H1 (cell line): Measurements from ENCODE around the gene IL2RA. TPM values are rescaled to one million over a fixed set of nuclear protein-coding genes. Genes with fewer than 3 reads are reported as not detected.

ENCODE experiments used
- CTCF ChIA-PET: fragments of 300-600 bp; sonication (Branson Sonifier 250); formaldehyde crosslinking; loops from one replicate; lab custom pipeline; 2021; ENCODE audit not compliant: partially characterized antibody; lab: Charles Lee
- POLR2A ChIA-PET: fragments of 300-600 bp; sonication (Branson Sonifier 250); formaldehyde crosslinking; loops from one replicate; lab custom pipeline; 2021; ENCODE audit warnings: inconsistent platforms; ENCODE audit not compliant: partially characterized antibody; lab: Charles Lee
- DNase-seq, 2 experiments: peaks; one replicate each; pipeline versions ENCODE4 v3.0.0 to v3.0.0-alpha.2; 2010 to 2022; ENCODE audit warnings: low spot score in 2 of 2, low read depth in 1 of 2, mixed read lengths in 1 of 2
- FAIRE-seq: peaks from 2 replicates; lab custom pipeline; 2011; peaks lifted over from hg19 to GRCh38; lab: Jason Lieb, UNC
- H2AFZ ChIP-seq: 2 replicates; pipeline ENCODE4 v1.8.1; 2012; ENCODE audit warnings: low read length, inconsistent platforms
- H2AK5ac ChIP-seq: 2 replicates; pipeline ENCODE4 v1.6.1; 2013; ENCODE audit warnings: low read depth, low read length
- H2BK120ac ChIP-seq: replicated peaks from 2 replicates; pipeline ENCODE3; 2013; ENCODE audit warnings: low read depth, low read length, inconsistent platforms
- H2BK12ac ChIP-seq: 2 replicates; pipeline ENCODE4 v1.6.1; 2013; ENCODE audit warnings: low read depth, low read length
- H2BK15ac ChIP-seq: 2 replicates; pipeline ENCODE4 v1.6.1; 2013; ENCODE audit warnings: low read length
- H2BK20ac ChIP-seq: 2 replicates; pipeline ENCODE4 v1.6.1; 2013; ENCODE audit warnings: low read length
- H2BK5ac ChIP-seq: 2 replicates; pipeline ENCODE4 v1.6.1; 2013; ENCODE audit warnings: low read depth, low read length
- H3K14ac ChIP-seq: 2 replicates; pipeline ENCODE4 v1.6.1; 2013; ENCODE audit warnings: inconsistent platforms; ENCODE audit not compliant: insufficient read length
- H3K18ac ChIP-seq: 2 replicates; pipeline ENCODE4 v1.6.1; 2013; ENCODE audit warnings: low read length; ENCODE audit errors: extremely low read depth
- H3K23ac ChIP-seq: 2 replicates; pipeline ENCODE4 v1.6.1; 2013; ENCODE audit warnings: inconsistent platforms; ENCODE audit not compliant: insufficient read length
- H3K23me2 ChIP-seq: 2 replicates; pipeline ENCODE4 v1.6.1; 2013; ENCODE audit warnings: low read depth, low read length
- H3K27ac ChIP-seq: 2 replicates; pipeline ENCODE4 v1.6.1; 2011; ENCODE audit warnings: low read depth, low read length, inconsistent platforms
- H3K27me3 ChIP-seq, 4 experiments: replicated peaks in 1 of 4; 1 replicate in 1 of 4; 2 replicates in 3 of 4; pipeline versions ENCODE4 v1.6.1 to v1.8.1; 2011 to 2013; ENCODE audit warnings: low read length in 3 of 4, mild to moderate bottlenecking in 3 of 4, inconsistent platforms in 2 of 4, mixed read lengths in 2 of 4, moderate library complexity in 1 of 4; ENCODE audit not compliant: control insufficient read depth in 3 of 4, insufficient read depth in 3 of 4; ENCODE audit errors: extremely low read depth in 1 of 4
- H3K36me3 ChIP-seq, 4 experiments: 2 replicates each; pipeline versions ENCODE4 v1.6.1 to v1.8.1; 2011 to 2013; ENCODE audit warnings: mild to moderate bottlenecking in 4 of 4, low read length in 3 of 4, moderate library complexity in 2 of 4, control low read depth in 1 of 4, inconsistent platforms in 1 of 4; ENCODE audit not compliant: insufficient read depth in 4 of 4, control insufficient read depth in 2 of 4
- H3K4ac ChIP-seq: replicated peaks from 2 replicates; pipeline ENCODE3; 2013; ENCODE audit warnings: low read length, low read depth, mixed read lengths, inconsistent platforms; ENCODE audit not compliant: insufficient read length
- H3K4me1 ChIP-seq, 4 experiments: replicated peaks in 1 of 4; 1 replicate in 1 of 4; 2 replicates in 3 of 4; pipeline versions ENCODE4 v1.6.1 to v1.8.1; 2011 to 2013; ENCODE audit warnings: low read length in 3 of 4, inconsistent platforms in 2 of 4, mixed read lengths in 1 of 4; ENCODE audit not compliant: insufficient read depth in 4 of 4, control insufficient read depth in 3 of 4
- H3K4me2 ChIP-seq, 2 experiments: 2 replicates each; pipeline versions ENCODE4 v1.6.1 to v1.8.1; 2011 to 2013; ENCODE audit warnings: low read depth in 2 of 2, low read length in 2 of 2, control low read depth in 1 of 2, inconsistent platforms in 1 of 2, mild to moderate bottlenecking in 1 of 2; ENCODE audit not compliant: insufficient read depth in 1 of 2
- H3K4me3 ChIP-seq, 4 experiments: fragments of 200-600, 300-600 bp in 1 of 4; sonication (generic), shearing (Covaris generic), sonication (Bioruptor Twin) in 1 of 4; 2 replicates each; pipeline versions ENCODE4 v1.5.1 to v1.8.1; 2011 to 2016; ENCODE audit warnings: low read length in 4 of 4, low read depth in 3 of 4, control low read depth in 2 of 4, inconsistent platforms in 2 of 4, mild to moderate bottlenecking in 2 of 4, mixed read lengths in 1 of 4, moderate library complexity in 1 of 4; ENCODE audit not compliant: insufficient read depth in 2 of 4; ENCODE audit errors: extremely low read depth in 1 of 4
- H3K56ac ChIP-seq: replicated peaks from 2 replicates; pipeline ENCODE3; 2013; ENCODE audit warnings: low read depth, mild to moderate bottlenecking, mixed read lengths, low read length, inconsistent platforms; ENCODE audit not compliant: insufficient read length
- H3K79me1 ChIP-seq: 2 replicates; pipeline ENCODE4 v1.6.1; 2013; ENCODE audit warnings: low read depth, low read length, control low read depth
- H3K79me2 ChIP-seq, 2 experiments: 2 replicates each; pipeline versions ENCODE4 v1.6.1 to v1.8.1; 2012 to 2013; ENCODE audit warnings: low read length in 2 of 2, mild to moderate bottlenecking in 2 of 2, inconsistent platforms in 1 of 2; ENCODE audit not compliant: insufficient read depth in 2 of 2, control insufficient read depth in 1 of 2
- H3K9ac ChIP-seq, 4 experiments: replicated peaks in 1 of 4; 1 replicate in 1 of 4; 2 replicates in 3 of 4; pipeline versions ENCODE4 v1.6.1 to v1.8.1; 2011 to 2013; ENCODE audit warnings: low read depth in 3 of 4, low read length in 3 of 4, control low read depth in 2 of 4, mild to moderate bottlenecking in 2 of 4, moderate library complexity in 2 of 4, inconsistent platforms in 1 of 4; ENCODE audit errors: extremely low read depth in 1 of 4
- H3K9me3 ChIP-seq, 2 experiments: 2 replicates each; pipeline versions ENCODE4 v1.6.1 to v1.8.1; 2012 to 2013; ENCODE audit warnings: mild to moderate bottlenecking in 2 of 2, moderate library complexity in 2 of 2, control low read depth in 1 of 2, inconsistent platforms in 1 of 2, low read depth in 1 of 2, low read length in 1 of 2, mixed read lengths in 1 of 2; ENCODE audit not compliant: insufficient read depth in 2 of 2
- H4K20me1 ChIP-seq, 2 experiments: replicated peaks in 1 of 2; 2 replicates each; pipeline versions ENCODE3 to v1.8.1; 2011 to 2013; ENCODE audit warnings: inconsistent platforms in 2 of 2, low read length in 2 of 2, mild to moderate bottlenecking in 1 of 2; ENCODE audit not compliant: insufficient read depth in 2 of 2, control insufficient read depth in 1 of 2
- H4K5ac ChIP-seq: 2 replicates; pipeline ENCODE4 v1.6.1; 2013; ENCODE audit warnings: low read length, low read depth, mixed read lengths, inconsistent platforms; ENCODE audit not compliant: insufficient read length
- H4K8ac ChIP-seq: 2 replicates; pipeline ENCODE4 v1.8.0; 2013; ENCODE audit warnings: mild to moderate bottlenecking, moderate library complexity, low read length, inconsistent platforms; ENCODE audit not compliant: insufficient read depth; ENCODE audit errors: extremely low read depth
- H4K91ac ChIP-seq: replicated peaks from 2 replicates; pipeline ENCODE3; 2013; ENCODE audit warnings: low read length, mixed read lengths, inconsistent platforms; ENCODE audit not compliant: insufficient read length
- ATF2 ChIP-seq: IDR thresholded peaks from 2 replicates; pipeline ENCODE4 v1.6.1; 2012; ENCODE audit warnings: low read length, inconsistent platforms
- EZH2 ChIP-seq: fragments of 200-600 bp; sonication (generic); IDR thresholded peaks from 2 replicates; pipeline ENCODE4 v1.7.1; 2012; ENCODE audit warnings: low read depth, mild to moderate bottlenecking, moderate library complexity, low read length, inconsistent platforms; ENCODE audit not compliant: severe bottlenecking
- FOSL1 ChIP-seq: IDR thresholded peaks from 2 replicates; pipeline ENCODE4 v1.6.1; 2011; ENCODE audit warnings: mild to moderate bottlenecking, low read depth, low read length, moderate library complexity; ENCODE audit not compliant: insufficient read depth
- GABPA ChIP-seq: IDR thresholded peaks from 2 replicates; pipeline ENCODE4 v1.6.1; 2011; ENCODE audit warnings: mild to moderate bottlenecking, low read length, moderate library complexity, borderline replicate concordance; ENCODE audit not compliant: insufficient read depth
- JUN ChIP-seq: IDR thresholded peaks from 2 replicates; pipeline ENCODE4 v1.6.1; 2011; ENCODE audit warnings: low read depth, mild to moderate bottlenecking, improper control_type of control experiment, low read length
- NRF1 ChIP-seq: IDR thresholded peaks from 2 replicates; pipeline ENCODE4 v1.6.1; 2011; ENCODE audit warnings: mild to moderate bottlenecking, low read depth, low read length, improper control_type of control experiment
- SRF ChIP-seq: IDR thresholded peaks from 2 replicates; pipeline ENCODE4 v1.6.1; 2011; ENCODE audit warnings: mild to moderate bottlenecking, low read depth, low read length, moderate library complexity
- TAF7 ChIP-seq: optimal IDR thresholded peaks from 2 replicates; pipeline ENCODE3; 2011; ENCODE audit warnings: low read depth, mild to moderate bottlenecking, inconsistent platforms, low read length, moderate library complexity, borderline replicate concordance
- WGBS, 2 experiments: shearing (Covaris generic) in 1 of 2; methylation state at CpG; one replicate each; pipeline versions ENCODE4 v1.1.6 to v1.1.7; 2013 to 2015; ENCODE audit warnings: low lambda C conversion rate in 2 of 2, mixed read lengths in 2 of 2, inconsistent platforms in 1 of 2, low coverage in 1 of 2, missing lambda C conversion rate in 1 of 2; ENCODE audit not compliant: insufficient replicate concordance in 2 of 2, insufficient coverage in 1 of 2, insufficient read length in 1 of 2; ENCODE audit errors: extremely low coverage in 1 of 2, missing lambda C conversion rate in 1 of 2; 5-methylcytosine and 5-hydroxymethylcytosine counted together
- polyA plus RNA-seq, 7 experiments: library from polyadenylated mRNA; depleted of rRNA in 3 of 7; stranded (reverse) in 5 of 7; unstranded in 2 of 7; fragments of >200 nt in 5 of 7; fragments of 200-250 nt in 2 of 7; gene quantifications; 1 replicate in 5 of 7; 2 replicates in 1 of 7; 4 replicates in 1 of 7; pipeline versions ENCODE4 v1.2.1 to v1.2.3, GENCODE V29; 2011 to 2013; ENCODE audit warnings: missing spikeins in 2 of 7, mixed read lengths in 2 of 7
- total RNA-seq: library from RNA; stranded (reverse); fragmentation: NEBNext Ultra II Directional; extraction: Animal tissue kit (Norgen Biotek cat#: 25700); gene quantifications from 2 replicates; pipeline ENCODE4 v1.2.1, GENCODE V29; 2021

Gene IL2RA
- total and polyA plus RNA-seq, 2 of the 8 experiments (the other 6 are each of a cell fraction or from before 2014, with no cell fraction given) = not detected

GRCh38 chr10:5970066-5970465 is 92.1 kb downstream of the IL2RA start:
- H2AFZ ChIP-seq = no peak overlapping the region
- H4K91ac ChIP-seq = no peak overlapping the region
- WGBS, 2 experiments = 94% methylated on average over 2 of the region's 2 CpGs; no CpG with 5 or more reads in 1 of the 2 experiments
- H4K8ac ChIP-seq = no peak overlapping the region
- no peaks in the 10 kb centered on the region for H4K20me1 ChIP-seq
- H3K23ac ChIP-seq = no peak overlapping the region
- H3K79me1 ChIP-seq = no peaks in the 10 kb centered on the region; the same call in 1 of the 2 replicates
- peaks cover 0 to 2% (median 0%) of the 10 kb centered on the region in 4 experiments; a peak in 2 of 7 replicates for H3K27me3 ChIP-seq
- DNase-seq (no peak), FAIRE-seq (no peak)
- no peak overlapping the region for H3K18ac ChIP-seq
- H2BK20ac ChIP-seq = no peak overlapping the region
- no peak overlapping the region for H2BK120ac ChIP-seq
- H3K14ac ChIP-seq = no peak overlapping the region
- no peak overlapping the region for H3K56ac ChIP-seq
- no peaks in the 10 kb centered on the region for H3K4me1 ChIP-seq
- H3K79me2 ChIP-seq = no peaks in the 10 kb centered on the region
- H2BK12ac ChIP-seq = no peak overlapping the region
- H4K5ac ChIP-seq = no peak overlapping the region
- TF ChIP-seq SRF (no peak), JUN (no peak), GABPA (no peak), ATF2 (no peak), NRF1 (no peak), TAF7 (no peak), EZH2 (no peak), FOSL1 (no peak)
- no peak overlapping the region for H3K9ac ChIP-seq
- no peaks in the 10 kb centered on the region for H3K9me3 ChIP-seq
- no peak overlapping the region for H3K27ac ChIP-seq
- H3K36me3 ChIP-seq = no peaks in the 10 kb centered on the region
- no peaks in the 10 kb centered on the region for H3K23me2 ChIP-seq
- H2BK15ac ChIP-seq = no peak overlapping the region
- no peak overlapping the region for H3K4me2 ChIP-seq
- CTCF ChIA-PET = interaction anchor here (0.6 to 1.2 kb wide), 3 partner anchors 15 to 288 kb away, joined by 3 read pairs; no protein-coding TSS in a partner anchor
- no peak overlapping the region for H2AK5ac ChIP-seq
- POLR2A ChIA-PET = no interaction called here
- no peak overlapping the region for H2BK5ac ChIP-seq
- H3K4ac ChIP-seq = no peak overlapping the region
- no peak overlapping the region for H3K4me3 ChIP-seq
